Choroid plexus epithelial cell (primary cell): ENCODE data around the gene FNDC3B.

Experiments
- DNase-seq: peaks from one replicate; pipeline ENCODE4 v3.0.0-alpha.2; 2010; ENCODE audit warnings: low read depth
- H3K4me3 ChIP-seq: 2 replicates; pipeline ENCODE4 v1.5.1; 2011; ENCODE audit warnings: low read depth, mild to moderate bottlenecking, control low read depth, low read length, moderate library complexity
- CTCF ChIP-seq: conservative IDR thresholded peaks from 2 replicates; pipeline ENCODE4 v1.5.1; 2011; ENCODE audit warnings: low read depth, mild to moderate bottlenecking, control low read depth, inconsistent platforms, low read length, moderate library complexity

FNDC3B gene

GRCh38 chr3:172129850-172130716, 90.7 kb downstream of the FNDC3B start:
- no peak overlapping the region for H3K4me3 ChIP-seq
- peak; percentile 98 for DNase-seq
- TF ChIP-seq CTCF, result no peak

GRCh38 chr3:172130717-172131050, 91.3 kb downstream of the FNDC3B start:
- TF ChIP-seq CTCF, result no peak
- no peak overlapping the region for H3K4me3 ChIP-seq
- no peak for DNase-seq

GRCh38 chr3:172131746-172132145, 92.4 kb downstream of the FNDC3B start:
- no peak for TF ChIP-seq CTCF

GRCh38 chr3:172132159-172132586, 92.8 kb downstream of the FNDC3B start:
- H3K4me3 ChIP-seq, result no peak overlapping the region
- TF ChIP-seq CTCF, result no peak
- DNase-seq, result no peak

More at GRCh38 chr3:172131746-172132145, 92.4 kb downstream of the FNDC3B start:
- no peak overlapping the region for H3K4me3 ChIP-seq
- no peak for DNase-seq

GRCh38 chr3:172132721-172133311, 93.4 kb downstream of the FNDC3B start:
- H3K4me3 ChIP-seq, result no peak overlapping the region
- no peak for DNase-seq
- no peak for TF ChIP-seq CTCF

- H3K4me3 ChIP-seq, result no peak overlapping the region
- DNase-seq, result no peak
- no peak for TF ChIP-seq CTCF
These were observed 94.5 kb downstream of the FNDC3B start for GRCh38 chr3:172133838-172134237.

- DNase-seq, result peak; percentile 45
- no peak overlapping the region for H3K4me3 ChIP-seq
- no peak for TF ChIP-seq CTCF
These were observed 95.0 kb downstream of the FNDC3B start for GRCh38 chr3:172134352-172134751.
